ENCODE measurements around the gene SART1.
"Not testable (repeated sequence)": the region's sequence is repeated elsewhere in the genome, so short reads cannot be mapped to it uniquely, and the experiment has no call there.

The SART1 gene

DNA sequence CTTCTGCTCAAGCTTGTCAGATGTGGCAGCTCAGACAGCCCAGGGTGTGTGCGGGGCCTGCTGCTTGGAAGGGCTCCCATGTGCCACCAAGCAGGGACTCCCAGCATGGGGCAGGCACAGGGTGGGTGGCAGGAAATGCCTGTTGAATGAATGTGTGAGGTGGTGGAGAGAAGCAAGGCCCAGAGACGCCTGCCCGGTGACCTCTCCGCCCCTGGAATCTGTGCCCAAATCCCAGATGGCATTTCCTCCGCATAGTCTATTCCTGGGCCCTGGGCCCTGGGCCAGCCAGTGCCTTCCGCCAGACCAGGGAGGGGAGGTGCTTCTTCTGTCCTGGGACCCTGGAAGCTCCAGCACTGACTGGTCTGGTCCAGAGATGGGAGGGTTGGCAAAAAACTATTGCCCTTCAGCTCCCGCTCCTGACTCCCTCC lies 53.9 kb downstream of the SART1 start:
- no peak for DNase-seq (ENCODE audit: low read depth in 2 of 2)

GRCh38 chr11:66015936-66016792 lies 54.6 kb downstream of the SART1 start:
- no peak for DNase-seq (ENCODE audit: low read depth in 2 of 2)

DNA sequence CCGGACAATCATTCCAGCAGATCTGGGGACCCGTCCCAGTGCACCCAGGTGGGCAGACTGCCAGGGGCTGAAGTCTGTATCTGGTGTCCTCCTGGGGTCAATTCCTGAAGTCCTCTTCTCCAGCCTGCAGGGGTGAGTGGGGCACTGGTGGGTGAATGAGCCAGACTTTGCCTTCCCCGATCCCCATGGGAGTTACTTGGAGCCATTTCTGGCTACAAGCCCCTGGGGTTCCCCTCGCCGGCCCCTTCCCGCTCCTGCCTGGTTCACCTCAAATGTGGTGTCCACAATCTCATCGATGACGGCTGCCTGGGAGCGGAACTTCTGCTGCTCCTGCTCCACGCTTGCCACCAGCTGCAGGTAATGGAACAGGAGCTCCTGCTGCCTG lies 55.3 kb downstream of the SART1 start:
- no peak for DNase-seq (ENCODE audit: low read depth in 2 of 2)

- DNase-seq (ENCODE audit: low read depth in 2 of 2), result no peak
Observed at GRCh38 chr11:66017321-66017720, 55.8 kb downstream of the SART1 start.

GRCh38 chr11:66020212-66020611 lies 58.7 kb downstream of the SART1 start:
- DNase-seq (ENCODE audit: low read depth in 2 of 2), result no peak

- DNase-seq (ENCODE audit: low read depth in 2 of 2), result no peak
Observed at GRCh38 chr11:66020618-66021357, 59.3 kb downstream of the SART1 start.

DNA sequence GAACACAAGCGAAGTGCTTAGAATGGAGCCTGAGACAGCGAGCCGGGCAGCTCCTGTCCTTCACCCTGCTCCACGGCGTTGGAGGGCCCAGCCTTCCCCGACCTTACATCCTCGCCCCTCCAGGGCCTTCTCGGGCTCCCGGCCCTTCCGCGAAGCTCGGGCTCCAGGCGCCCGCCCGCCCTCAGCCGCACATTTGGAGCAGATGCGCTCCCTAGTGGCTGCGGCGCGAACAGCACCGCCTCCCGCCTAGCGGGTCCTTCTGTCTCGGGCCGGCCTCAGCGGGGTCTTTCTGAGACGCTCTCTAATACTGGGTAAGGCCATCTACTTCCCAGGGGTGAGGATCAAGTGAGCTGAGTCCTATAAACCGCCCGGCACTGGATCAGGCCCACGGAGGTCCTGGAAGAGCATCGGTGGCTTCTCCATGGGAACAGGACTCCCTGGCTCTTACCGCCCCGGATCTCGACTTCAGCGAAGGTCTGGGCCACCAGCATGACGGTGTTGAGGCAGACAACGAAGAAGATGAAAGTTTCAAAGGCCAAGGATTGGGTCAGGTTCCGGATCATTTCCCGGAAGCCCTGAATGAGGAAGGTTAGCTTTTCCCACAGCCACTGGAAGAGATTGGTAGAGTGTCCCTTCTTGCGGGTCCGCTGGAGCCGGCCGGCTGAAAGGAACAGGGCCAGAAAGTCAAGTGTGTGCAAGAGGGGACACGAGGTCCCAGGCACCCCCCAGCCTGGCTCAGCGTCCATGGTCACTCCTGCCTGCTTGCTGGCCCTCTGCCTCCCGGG lies 61.1 kb downstream of the SART1 start:
- DNase-seq (ENCODE audit: low read depth in 2 of 2), result peak; percentile 63 to 87

DNA sequence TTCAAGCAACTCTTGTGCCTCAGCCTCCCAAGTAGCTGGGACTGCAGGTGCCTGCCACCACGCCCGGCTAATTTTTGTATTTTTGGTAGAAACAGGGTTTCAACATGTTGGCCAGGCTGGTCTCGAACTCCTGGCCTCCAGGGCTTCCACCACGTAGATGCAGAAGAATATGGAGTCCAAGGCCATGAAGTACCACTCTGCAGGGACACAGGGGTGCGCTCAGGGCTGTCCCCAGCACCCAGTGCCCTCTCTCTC lies 61.6 kb downstream of the SART1 start:
- not testable (repeated sequence) for DNase-seq (ENCODE audit: low read depth in 2 of 2)

- no peak for DNase-seq (ENCODE audit: low read depth in 2 of 2)
Observed at GRCh38 chr11:66026017-66026529, 64.5 kb downstream of the SART1 start, which contains the start of gene CATSPER1. TSS of gene CATSPER1 (minus strand) at chr11:66026479. CDS start at chr11:66026379, 100 bp downstream.
